ENCODE data around the gene SLX4.

DNA sequence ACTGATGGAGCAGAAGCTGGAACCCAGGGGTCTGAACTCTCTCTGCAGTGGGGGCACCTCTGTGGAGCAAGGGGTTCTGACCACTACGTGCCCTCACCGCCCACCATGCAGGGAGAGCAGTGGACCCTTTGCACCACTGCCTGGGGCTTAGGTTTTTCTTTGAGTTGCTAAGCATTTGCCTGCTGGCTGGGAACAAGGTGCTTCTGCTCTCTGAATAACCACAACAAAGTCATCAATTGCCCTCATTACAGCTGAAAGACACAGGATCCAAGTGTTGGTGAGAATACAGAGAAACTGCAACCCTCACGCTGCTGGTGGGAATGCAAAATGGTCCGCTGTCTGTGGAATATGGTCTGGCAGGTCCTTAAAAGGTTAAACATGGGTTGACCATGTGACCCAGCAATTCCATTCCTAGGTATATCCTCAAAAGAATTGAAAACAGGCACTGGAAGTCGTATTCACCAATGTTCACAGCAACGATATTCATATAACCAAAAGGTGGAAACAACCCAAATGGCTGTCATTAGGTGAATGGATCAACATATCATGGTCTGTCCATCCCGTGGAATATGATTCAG is 57.0 kb downstream of the SLX4 start:
- TF ChIP-seq, protein P1, sequence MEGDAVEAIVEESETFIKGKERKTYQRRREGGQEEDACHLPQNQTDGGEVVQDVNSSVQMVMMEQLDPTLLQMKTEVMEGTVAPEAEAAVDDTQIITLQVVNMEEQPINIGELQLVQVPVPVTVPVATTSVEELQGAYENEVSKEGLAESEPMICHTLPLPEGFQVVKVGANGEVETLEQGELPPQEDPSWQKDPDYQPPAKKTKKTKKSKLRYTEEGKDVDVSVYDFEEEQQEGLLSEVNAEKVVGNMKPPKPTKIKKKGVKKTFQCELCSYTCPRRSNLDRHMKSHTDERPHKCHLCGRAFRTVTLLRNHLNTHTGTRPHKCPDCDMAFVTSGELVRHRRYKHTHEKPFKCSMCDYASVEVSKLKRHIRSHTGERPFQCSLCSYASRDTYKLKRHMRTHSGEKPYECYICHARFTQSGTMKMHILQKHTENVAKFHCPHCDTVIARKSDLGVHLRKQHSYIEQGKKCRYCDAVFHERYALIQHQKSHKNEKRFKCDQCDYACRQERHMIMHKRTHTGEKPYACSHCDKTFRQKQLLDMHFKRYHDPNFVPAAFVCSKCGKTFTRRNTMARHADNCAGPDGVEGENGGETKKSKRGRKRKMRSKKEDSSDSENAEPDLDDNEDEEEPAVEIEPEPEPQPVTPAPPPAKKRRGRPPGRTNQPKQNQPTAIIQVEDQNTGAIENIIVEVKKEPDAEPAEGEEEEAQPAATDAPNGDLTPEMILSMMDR (IDR thresholded peaks at IDR 0.05; ENCODE audit: insufficient read depth, low read length) = no peak
- no peak for TF ChIP-seq POLR2AphosphoS5 (IDR thresholded peaks at IDR 0.05; ENCODE audit: low read depth)

Data from HL-60 (cell line).